GM12892 (cell line): ENCODE measurements around the gene MYH16. TPM values are rescaled to one million over a fixed set of nuclear protein-coding genes. Genes with fewer than 3 reads are reported as not detected.
"Not testable (repeated sequence)": the region's sequence is repeated elsewhere in the genome, so short reads cannot be mapped to it uniquely, and the experiment has no call there.

Experiments used
- DNase-seq: peaks from one replicate; pipeline ENCODE4 v3.0.0; 2011; ENCODE audit not compliant: insufficient read length
- FAIRE-seq: peaks from 2 replicates; lab custom pipeline; 2011; peaks lifted over from hg19 to GRCh38; lab: Jason Lieb, UNC
- POLR2A ChIP-seq: IDR thresholded peaks from 2 replicates; pipeline ENCODE4 v1.6.1; 2011; ENCODE audit warnings: low read depth, low read length, control low read depth
- POLR2AphosphoS5 ChIP-seq: IDR thresholded peaks from 2 replicates; pipeline ENCODE4 v1.6.1; 2011; ENCODE audit warnings: low read depth, low read length, control low read depth
- TAF1 ChIP-seq: IDR thresholded peaks from 2 replicates; pipeline ENCODE4 v1.6.1; 2011; ENCODE audit warnings: low read depth, mild to moderate bottlenecking, control low read depth, low read length, borderline replicate concordance
- polyA plus RNA-seq: library from polyadenylated mRNA; unstranded; fragments of >200 nt; gene quantifications from one replicate; pipeline ENCODE4 v1.2.1, GENCODE V29; 2012; ENCODE audit warnings: missing spikeins, inconsistent platforms; ENCODE audit not compliant: missing spikeins

MYH16 gene
- not detected for polyA plus RNA-seq

- FAIRE-seq (no peak), DNase-seq (no peak)
- TF ChIP-seq TAF1 (no peak), POLR2AphosphoS5 (no peak), POLR2A (no peak)
Observed at GRCh38 chr7:99272476-99273045, at the start of gene MYH16. Gene MYH16 (plus strand): TSS chr7:99272839.

GRCh38 chr7:99224263-99224898, 48.3 kb upstream of the MYH16 start:
- FAIRE-seq, DNase-seq: not testable (repeated sequence)

- TF ChIP-seq POLR2AphosphoS5: no peak
- TF ChIP-seq TAF1: no peak
- no peak for TF ChIP-seq POLR2A
- FAIRE-seq: no peak
- no peak for DNase-seq
Observed at GRCh38 chr7:99224899-99225265, 47.8 kb upstream of the MYH16 start.

- no peak for TF ChIP-seq POLR2AphosphoS5
- DNase-seq: no peak
- FAIRE-seq: no peak
Observed at GRCh38 chr7:99229234-99229633, 43.4 kb upstream of the MYH16 start.

GRCh38 chr7:99232082-99232770, 40.4 kb upstream of the MYH16 start:
- FAIRE-seq (no peak), DNase-seq (no peak)
- TF ChIP-seq TAF1 (no peak), POLR2A (no peak), POLR2AphosphoS5 (no peak)

- not testable (repeated sequence) for DNase-seq, FAIRE-seq
Observed at GRCh38 chr7:99232955-99233354, 39.7 kb upstream of the MYH16 start.

- DNase-seq: no peak
- no peak for TF ChIP-seq TAF1
- TF ChIP-seq POLR2AphosphoS5: no peak
- TF ChIP-seq POLR2A: no peak
- FAIRE-seq: no peak
Observed at GRCh38 chr7:99234185-99234584, 38.5 kb upstream of the MYH16 start.

GRCh38 chr7:99235925-99236324, 36.7 kb upstream of the MYH16 start:
- TF ChIP-seq POLR2A (no peak), POLR2AphosphoS5 (no peak), TAF1 (no peak)
- no peak for DNase-seq
- FAIRE-seq: no peak

- FAIRE-seq, DNase-seq: not testable (repeated sequence)
Observed at GRCh38 chr7:99237876-99238275, 34.8 kb upstream of the MYH16 start.

GRCh38 chr7:99238558-99239341, 33.9 kb upstream of the MYH16 start:
- TF ChIP-seq POLR2AphosphoS5: no peak
- TF ChIP-seq TAF1: no peak
- no peak for TF ChIP-seq POLR2A
- FAIRE-seq: no peak
- no peak for DNase-seq

GRCh38 chr7:99242682-99243081, 30.0 kb upstream of the MYH16 start:
- no peak for FAIRE-seq
- no peak for DNase-seq
- TF ChIP-seq POLR2AphosphoS5 (no peak), TAF1 (no peak), POLR2A (no peak)

GRCh38 chr7:99243751-99244337, 28.8 kb upstream of the MYH16 start:
- TF ChIP-seq TAF1 (no peak), POLR2A (no peak), POLR2AphosphoS5 (no peak)
- no peak for DNase-seq
- no peak for FAIRE-seq
